HG03175 (cell line): ENCODE results near the gene CDH13.

Experiments used
- ATAC-seq: cut with Tn5 transposase; IDR thresholded peaks from one replicate; pipeline ENCODE4 v1.9.1; 2021; ENCODE audit warnings: mild to moderate bottlenecking, moderate library complexity; ENCODE audit not compliant: unreplicated experiment

Gene CDH13

GRCh38 chr16:83624429-83625120, 997.8 kb downstream of the CDH13 start:
- no peak for ATAC-seq

GRCh38 chr16:83626204-83626603, 999.4 kb downstream of the CDH13 start:
- ATAC-seq = no peak

- ATAC-seq = no peak
Measured at GRCh38 chr16:83626676-83627075, 999.9 kb downstream of the CDH13 start.

DNA sequence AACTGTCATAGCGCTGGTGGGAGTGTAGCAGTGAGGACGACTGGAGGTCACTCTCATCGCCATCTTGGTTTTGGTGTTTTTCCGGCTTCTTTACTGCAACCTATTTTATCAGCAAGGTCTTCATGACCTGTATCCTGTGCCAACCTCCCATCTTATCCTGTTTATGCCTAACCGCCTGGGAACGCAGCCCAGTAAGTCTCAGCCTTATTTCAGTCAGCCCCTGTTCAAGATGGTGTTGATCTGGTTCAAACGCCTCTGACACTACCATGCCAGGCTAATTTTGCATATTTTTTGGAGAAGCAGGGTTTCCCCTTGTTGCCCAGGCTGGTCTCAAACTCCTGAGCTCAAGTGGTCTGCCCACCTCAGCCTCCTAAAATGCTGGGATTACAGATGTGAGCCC, 1001.2 kb downstream of the CDH13 start:
- ATAC-seq = no peak

DNA sequence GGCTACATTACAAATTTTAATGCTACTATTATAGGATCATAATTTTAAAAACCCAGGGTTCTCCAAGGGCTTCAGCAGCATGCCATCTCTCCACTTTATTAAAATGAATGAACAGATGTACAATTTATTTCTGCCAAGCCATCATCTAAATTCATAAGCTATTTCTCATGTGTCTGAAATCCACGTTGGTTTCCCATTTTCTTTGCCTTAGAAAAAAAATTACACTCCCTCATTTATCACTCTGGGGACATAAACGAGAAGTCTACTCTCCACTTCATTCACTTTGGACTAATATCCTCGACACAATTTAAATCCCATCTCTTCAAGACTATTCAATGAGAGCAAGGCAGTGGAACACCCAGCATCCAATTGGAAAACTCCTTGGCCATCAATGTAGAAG, 1002.7 kb downstream of the CDH13 start:
- no peak for ATAC-seq

DNA sequence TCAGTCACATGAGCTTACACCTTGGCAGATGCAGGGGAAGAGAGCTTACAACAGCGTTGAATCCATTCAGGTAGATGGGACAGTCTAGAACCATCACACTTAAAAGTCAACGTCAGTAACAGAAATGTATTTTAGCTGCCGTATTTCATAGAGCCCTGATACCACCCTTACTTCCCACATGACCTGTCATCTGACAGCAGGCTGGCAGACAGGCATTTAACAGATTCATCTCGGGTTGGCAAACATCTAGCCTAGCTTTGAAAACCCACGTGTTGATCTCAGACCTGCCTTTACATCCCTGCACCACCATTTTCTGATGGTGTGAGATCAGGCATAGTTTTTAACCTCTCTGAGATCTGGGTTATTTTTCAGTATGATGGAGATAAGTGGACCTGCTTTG, 1003.1 kb downstream of the CDH13 start:
- ATAC-seq = no peak

DNA sequence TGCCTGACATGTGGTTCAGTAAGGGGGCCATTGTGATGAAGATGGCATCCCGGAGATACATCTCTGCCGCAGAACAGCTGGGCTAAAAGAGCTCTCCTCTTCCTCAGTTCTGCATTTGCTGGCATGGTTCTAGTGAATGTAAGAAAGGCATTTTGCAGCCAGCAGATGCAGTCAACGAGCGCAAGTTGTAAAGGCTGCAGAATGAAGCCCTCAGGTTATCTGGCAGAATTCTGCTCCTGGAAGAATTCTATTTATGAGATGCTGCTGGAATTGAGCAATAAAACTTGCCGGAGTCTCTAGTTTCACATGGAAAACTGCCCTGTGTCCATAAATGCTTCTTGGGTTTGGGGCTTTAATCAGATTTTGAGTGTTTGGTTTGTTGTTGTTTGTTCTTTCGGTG, 1004.2 kb downstream of the CDH13 start:
- ATAC-seq = no peak

GRCh38 chr16:83633286-83633685, 1006.5 kb downstream of the CDH13 start:
- no peak for ATAC-seq

GRCh38 chr16:83648347-83648746, 1021.6 kb downstream of the CDH13 start:
- ATAC-seq = no peak

GRCh38 chr16:83651871-83652270, 1025.1 kb downstream of the CDH13 start:
- no peak for ATAC-seq

DNA sequence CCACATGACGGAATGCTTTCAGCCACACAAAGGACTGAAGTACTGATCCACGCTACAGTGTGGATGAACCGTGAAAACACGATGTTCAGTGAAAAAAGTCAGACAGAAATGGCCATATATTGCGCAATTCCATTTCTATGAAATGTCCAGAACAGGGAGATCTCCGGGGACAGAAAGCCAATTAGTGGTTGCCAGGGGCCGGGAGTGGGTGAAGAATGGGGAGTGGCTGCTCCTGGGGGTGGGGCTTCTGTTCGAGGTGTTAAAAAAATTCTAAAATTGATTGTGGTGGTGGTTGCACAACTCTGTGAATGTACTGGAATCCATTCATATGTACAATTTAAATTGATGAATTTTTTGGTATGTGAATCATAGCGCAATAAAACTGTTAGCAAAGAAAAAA, 1026.2 kb downstream of the CDH13 start:
- ATAC-seq = no peak

DNA sequence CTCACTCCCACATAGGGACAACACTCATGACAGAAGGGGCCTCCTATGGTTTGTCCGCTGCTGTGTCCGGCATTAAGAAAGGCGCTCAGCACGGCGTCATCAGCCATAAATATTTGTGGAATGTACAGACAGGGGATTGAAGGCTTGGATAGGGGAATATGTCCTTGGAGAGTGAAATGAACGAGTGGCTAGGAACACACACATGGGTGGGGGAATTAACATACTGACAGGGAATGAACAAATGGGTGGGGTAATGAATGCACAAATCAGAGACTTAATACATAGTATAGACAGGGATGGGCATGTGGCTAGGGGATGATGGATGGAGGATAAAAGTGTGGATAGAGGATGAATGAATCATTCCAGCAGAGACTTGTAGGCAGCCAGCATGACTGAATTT, 1027.0 kb downstream of the CDH13 start:
- ATAC-seq = no peak

DNA sequence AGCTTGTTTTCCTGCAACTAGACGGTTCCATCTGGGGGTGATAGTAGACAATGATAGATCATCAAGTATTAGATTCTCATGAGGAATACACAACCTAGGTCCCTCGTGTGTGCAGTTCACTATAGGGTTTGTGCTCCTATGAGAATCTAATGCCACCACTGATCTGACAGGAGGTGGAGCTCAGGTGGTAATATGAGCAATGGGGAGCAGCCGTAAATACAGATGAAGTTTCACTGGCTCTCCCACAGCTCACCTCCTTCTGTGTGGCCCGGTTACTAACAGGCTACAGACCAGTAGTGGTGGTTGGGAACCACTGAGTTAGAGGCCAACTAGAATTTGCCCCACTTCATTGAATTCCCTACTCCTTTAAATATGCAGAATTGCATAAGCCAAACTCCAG, 1033.5 kb downstream of the CDH13 start:
- no peak for ATAC-seq

DNA sequence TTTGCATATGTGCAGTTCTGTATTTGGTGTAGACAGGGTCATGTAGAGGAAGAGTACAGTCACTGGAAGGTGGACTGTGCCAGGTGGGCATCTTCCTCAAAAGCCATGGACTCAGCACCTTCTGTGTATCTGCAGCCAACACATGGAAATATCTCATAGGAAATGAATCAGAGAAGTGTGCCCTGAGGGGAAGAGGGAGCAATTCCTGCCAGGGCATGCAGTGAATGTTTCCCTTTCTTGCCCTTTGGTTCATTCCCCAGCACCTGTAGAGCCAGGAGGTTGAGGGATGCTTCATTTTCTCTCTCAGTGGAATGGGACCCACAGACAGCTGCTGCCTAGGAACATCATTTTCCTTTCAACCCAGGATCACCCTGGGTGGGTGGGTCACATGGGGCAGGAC, 1034.9 kb downstream of the CDH13 start:
- ATAC-seq = no peak

DNA sequence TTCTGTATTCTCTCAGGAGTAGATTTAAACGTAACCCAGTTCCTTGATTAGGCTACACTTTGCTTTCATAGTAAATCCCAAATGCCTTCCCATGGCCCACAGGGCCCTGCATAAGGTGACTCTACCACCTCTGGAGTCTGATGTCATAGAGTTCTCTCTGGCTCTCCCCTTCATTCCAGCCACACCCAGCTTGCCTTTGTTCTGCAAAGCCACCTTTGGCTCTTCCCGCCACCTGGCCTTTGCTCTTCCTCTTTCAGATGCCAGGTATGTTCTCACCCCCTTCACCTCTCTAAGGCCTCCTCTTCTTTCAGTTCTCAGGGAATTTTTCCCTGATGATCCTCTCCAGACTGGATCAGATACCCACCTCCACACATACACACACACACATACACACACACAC, 1039.7 kb downstream of the CDH13 start:
- ATAC-seq = no peak

DNA sequence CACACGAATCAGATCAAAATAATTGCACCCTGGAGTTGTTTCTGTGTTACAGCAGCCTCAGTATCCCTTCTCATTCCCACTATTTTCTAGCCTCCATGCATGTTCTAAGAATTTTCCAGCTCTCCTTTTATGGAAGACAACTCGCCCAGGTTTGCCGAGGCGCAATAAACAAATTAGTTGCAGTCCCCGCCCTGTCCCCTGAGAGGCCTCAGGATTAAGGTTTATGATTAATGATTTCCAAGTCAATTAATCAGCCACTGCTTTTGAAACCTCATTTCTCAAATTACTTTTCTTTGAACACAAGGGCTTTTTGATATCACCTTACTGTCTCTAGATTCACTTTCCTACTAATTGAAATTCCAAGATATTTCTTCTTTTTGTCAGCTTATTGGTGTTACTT, 1042.7 kb downstream of the CDH13 start:
- no peak for ATAC-seq

DNA sequence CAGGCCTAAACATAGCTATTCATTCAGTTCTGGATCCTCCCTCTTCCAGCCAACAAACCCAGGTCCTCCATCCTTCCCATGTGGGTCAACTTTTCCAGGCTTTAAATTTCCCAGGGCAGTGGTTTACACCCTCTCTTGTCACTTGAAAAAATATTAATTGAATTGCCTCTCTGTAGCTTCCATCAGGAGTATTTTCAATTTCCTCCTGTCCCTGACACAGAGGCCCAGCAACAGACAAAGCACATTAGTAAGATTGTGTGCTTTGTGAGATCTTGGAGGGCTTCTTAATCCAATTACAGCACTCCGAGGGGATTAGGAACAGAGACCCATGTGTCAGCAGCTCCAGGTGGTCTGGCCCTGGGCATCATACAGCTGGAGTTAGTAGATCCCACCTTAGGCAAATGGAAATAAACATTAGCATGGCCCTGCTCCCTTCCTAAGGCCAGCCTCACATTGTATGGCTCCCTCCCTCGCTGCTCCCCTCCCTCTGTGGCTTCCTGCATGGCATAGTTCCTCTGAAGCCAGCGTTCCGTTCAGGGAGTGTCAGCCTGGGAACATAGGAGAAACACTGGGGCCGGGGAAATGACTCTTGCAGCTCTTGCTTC, 1048.3 kb downstream of the CDH13 start:
- no peak for ATAC-seq

DNA sequence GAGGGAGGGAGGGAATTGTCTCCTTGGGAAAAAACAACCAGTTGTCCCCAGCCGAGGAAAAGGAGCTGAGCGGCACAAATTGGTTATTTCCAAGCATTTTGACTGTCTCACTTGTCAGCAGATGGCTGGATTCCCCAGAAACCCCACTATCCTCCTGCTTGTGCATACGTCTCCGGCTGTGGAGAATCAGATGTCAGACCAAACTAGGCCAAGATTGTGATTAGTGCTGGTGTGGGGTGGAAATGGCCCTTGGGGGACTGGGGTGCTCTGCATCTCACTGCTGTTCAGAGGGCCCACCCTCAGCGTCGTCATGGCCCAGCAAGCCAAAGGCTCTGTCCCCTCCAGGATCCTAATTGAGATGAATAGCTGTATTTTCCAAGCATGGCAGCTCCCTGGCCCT, 1049.3 kb downstream of the CDH13 start:
- ATAC-seq = no peak

GRCh38 chr16:83680980-83681379, 1054.2 kb downstream of the CDH13 start:
- ATAC-seq = no peak

DNA sequence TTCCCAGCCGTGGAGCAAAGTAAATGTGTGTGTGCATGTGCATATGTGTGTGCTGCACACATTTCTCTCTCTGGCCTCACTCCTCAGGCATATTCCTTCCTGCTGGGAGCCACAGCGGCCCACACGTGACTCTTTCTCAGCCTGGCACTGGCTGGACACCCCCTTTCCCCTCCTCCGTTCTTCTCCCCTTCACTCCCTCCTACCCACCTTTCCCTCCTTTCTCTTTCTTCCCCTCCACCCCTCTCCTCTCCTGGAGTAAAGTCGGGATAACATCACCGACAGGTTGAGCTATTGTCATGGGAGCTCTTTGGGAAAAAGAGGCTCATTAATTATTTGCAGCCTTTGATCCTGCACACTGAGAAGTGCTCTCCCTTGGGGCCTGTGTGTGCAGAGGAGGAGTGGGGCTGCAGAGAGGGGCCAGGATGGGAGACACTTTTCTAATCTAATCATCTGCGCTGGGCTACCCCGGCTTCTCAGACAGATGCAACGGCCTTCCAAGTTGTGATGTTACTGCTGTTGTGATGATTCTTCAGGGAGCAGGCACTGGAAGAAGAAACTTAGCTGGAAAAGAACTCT, 1054.7 kb downstream of the CDH13 start:
- ATAC-seq = no peak

- no peak for ATAC-seq
Measured at GRCh38 chr16:83682116-83682867, 1055.5 kb downstream of the CDH13 start.

- ATAC-seq = no peak
Measured at GRCh38 chr16:83682868-83683235, 1056.1 kb downstream of the CDH13 start.
